Measurements from ENCODE around the gene IYD.

- TF ChIP-seq L3MBTL2 (conservative IDR thresholded peaks at IDR 0.05) (no peak), LEF1 (IDR thresholded peaks at IDR 0.05; ENCODE audit: borderline replicate concordance) (no peak)
These were observed 26.1 kb downstream of the IYD start for GRCh38 chr6:150394899-150395295.

Measured in HEK293T (cell line).